ENCODE data around the gene THSD7B. TPM values are rescaled to one million over a fixed set of nuclear protein-coding genes. Genes with fewer than 3 reads are reported as not detected.

Gene THSD7B
- polyA plus RNA-seq, 1 donor, result 0.42 TPM

DNA sequence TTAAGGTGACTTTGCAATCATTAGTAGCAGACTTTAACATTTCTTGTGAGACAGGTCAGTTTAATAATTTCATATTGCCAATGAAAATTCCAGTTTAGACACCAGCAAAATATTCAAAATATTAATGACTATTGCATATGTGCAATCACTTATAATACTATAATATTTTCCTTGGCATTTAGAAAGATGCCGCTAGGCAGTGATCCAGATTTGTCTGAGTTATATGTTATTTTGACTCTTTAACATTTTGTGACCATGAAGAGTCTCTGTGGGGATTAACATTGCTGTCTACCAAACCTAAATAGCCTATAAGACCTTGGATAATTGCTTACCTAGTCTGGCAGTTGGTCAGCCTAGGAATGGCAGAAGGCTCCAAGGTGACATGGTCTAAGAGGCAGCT, 389.6 kb downstream of the THSD7B start:
- no peak for DNase-seq (ENCODE audit: low read depth)

DNA sequence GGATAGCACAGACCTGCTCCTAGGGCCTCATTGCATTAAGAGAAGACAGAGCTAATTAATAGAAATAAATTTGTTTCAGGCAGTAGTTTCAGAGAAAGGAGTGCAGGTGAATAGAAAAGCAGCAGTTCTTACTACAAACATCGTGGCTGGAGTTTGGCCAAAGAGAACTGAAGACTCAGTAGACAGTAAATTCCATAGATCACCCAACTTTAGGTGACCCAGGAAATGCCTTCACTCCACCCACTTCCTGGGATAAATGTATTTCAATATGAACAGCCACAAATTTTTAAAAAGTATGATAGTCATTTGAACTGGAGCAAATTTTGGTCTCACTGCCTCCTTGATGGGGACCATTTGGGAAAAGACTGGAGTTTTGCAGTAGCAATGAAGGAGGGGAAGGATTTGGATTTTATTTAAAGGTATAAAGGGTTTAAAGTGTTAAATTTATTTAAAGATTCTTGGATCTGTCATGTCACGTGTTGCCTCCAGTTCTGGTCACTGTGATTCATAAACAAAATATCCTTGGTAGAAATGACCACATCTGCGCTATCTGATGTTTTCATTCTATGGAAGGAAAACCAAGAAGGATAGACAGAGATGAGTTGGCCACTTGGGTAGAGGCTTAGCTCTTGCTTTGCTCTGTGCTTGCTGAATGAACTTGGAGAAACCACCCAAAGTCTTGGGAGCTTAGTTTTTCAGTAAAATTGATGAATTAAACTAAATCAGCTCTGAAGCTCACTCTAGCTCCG, 390.2 kb downstream of the THSD7B start:
- no peak for DNase-seq (ENCODE audit: low read depth)

DNA sequence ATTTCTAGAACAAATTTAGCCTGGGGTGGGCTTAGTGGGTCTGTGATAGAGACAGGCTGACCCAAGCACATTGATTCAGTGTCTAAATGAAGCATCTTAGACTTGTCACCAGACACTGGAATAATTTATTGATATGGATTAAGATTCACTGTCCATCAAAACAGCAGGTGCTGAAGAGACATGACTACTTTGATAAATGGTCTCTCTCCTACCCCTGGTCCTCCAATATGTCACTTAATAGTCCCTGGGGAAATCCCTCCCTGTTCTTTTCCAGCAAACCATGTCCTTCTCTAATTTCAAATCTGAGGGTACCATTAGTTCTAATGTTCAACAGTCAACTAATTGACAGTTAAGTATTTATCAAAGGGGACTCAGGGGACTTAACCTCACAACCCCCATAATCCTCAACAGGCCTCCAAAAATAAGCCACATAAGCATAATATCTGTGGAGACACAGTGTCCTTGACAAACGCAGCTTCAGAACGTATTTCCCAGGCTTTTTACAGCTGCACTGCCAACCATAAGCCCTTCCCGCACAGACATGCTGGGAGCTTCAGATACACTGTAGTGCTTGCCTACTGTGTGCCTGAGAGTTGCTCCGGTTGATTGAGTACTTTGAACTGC, 391.0 kb downstream of the THSD7B start:
- no peak for DNase-seq (ENCODE audit: low read depth)

DNA sequence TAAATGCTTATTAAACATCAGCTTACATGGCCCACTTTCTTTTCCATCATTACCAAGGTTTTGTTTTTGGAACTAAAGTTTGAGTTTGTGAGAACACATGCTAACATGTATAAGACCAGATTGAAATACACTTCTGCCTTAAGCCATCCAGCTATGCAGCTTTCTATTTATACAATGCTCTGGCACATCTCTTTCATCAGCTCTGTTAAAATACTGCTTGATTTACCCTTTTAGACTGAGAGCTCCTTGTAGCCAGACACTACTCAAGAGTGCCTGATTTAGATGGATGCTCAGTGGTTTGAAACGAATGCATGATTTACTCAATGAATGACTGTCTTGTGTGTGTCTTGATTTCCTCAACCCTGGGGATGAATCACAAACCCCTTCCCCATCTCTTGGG, 392.5 kb downstream of the THSD7B start:
- no peak for DNase-seq (ENCODE audit: low read depth)

DNA sequence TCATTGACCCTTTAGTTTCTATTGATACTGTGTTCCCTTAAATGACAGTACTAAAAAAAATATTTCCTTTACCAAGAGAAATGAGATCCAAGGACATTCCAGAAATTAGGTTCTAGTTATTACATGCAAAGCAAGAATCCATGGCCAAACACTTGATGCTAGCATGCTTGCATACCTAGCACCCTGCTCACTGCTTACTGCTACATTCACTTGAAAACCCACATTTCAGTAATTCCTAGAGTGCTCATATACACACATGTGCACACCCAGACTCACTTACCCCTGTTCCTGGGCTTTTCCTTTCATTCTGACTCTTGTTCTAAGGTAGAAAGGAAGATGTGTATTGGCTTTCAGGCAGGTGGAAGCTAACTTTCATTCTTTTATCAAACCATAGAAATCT, 395.9 kb downstream of the THSD7B start:
- no peak for DNase-seq (ENCODE audit: low read depth)

GRCh38 chr2:137165968-137166367, 400.6 kb downstream of the THSD7B start:
- DNase-seq (ENCODE audit: low read depth), result no peak

DNA sequence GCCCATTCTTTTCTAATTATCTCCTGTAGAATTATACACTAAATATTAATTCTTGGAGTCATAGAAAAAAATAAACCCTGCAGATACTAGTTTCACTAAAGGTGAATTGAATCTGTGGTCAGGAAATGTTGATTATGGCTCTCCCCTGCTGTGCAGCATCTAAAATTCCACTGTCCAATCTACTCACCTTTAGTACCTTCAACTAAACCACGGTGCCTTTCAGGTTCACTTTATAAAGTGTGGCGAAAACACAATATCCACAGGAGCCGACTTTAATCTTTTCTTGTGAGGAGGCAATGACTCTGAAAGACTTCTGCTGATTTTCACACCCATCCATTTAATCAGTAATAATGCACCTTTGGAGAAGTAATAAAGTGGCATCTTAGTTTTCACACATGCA, 402.3 kb downstream of the THSD7B start:
- DNase-seq (ENCODE audit: low read depth), result no peak

- DNase-seq (ENCODE audit: low read depth), result no peak
Observed at GRCh38 chr2:137168552-137168951, 403.2 kb downstream of the THSD7B start.

DNA sequence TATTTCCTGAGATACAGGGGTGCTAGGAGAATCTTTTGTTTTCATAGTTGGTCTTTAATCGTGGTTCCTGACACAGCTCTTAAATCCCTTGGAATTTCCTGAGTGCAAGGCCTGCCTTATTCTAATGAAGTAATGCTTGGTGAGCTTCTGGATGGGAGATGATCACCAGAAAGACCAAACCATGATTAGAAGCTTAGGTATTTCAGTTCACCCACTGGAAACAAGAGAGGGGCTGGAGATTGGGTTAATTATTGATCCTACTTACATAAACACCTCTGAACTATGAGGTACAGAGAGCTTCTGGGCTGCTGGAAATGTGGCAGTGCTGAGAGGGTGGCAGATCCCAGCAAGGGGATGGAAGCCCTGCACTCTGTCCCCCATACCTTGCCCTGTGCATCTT, 406.8 kb downstream of the THSD7B start:
- no peak for DNase-seq (ENCODE audit: low read depth)

DNA sequence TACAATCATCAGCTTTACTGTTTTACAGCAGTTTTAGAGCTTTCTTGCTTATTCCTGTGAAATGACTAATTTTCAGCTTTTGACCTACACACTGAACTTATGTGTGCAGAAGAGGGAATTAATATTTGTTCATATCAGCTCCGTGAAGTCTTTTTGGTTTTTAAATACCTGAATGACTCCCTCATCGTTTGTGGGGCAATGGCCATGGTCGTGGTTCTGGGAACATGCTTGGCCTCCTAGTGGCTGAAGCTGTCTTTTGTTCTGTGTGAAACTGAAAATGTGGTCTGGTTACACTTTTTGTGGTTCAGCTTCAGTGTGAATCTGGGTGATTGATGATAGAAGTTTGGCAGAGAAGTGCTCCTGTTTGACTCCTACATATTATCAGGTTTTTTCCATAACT, 408.1 kb downstream of the THSD7B start:
- no peak for DNase-seq (ENCODE audit: low read depth)

- no peak for DNase-seq (ENCODE audit: low read depth)
Observed at GRCh38 chr2:137175246-137175645, 409.9 kb downstream of the THSD7B start.

- no peak for DNase-seq (ENCODE audit: low read depth)
Observed at GRCh38 chr2:137178951-137179377, 413.6 kb downstream of the THSD7B start.

- no peak for DNase-seq (ENCODE audit: low read depth)
Observed at GRCh38 chr2:137179542-137179941, 414.2 kb downstream of the THSD7B start.

- DNase-seq (ENCODE audit: low read depth), result no peak
Observed at GRCh38 chr2:137180012-137180411, 414.7 kb downstream of the THSD7B start.

DNA sequence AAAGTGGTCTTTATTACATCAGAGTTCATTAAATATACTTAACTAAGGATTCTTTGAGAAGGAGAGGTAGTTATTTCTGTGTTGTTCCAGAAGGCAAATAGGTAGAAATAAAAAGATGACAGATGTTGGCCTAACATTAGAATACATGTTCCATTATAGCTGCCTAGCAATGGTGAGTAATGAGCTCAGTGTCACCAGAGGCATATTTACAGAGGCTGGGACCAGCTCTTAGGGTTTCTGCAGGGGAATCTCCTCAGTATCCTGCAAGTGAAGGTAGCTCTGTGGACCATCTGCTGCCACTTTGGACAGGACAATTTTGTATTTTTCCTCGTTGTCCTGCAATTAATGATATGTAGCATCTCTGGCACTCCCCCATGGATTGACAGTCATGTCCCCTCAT, 416.0 kb downstream of the THSD7B start:
- DNase-seq (ENCODE audit: low read depth), result no peak

DNA sequence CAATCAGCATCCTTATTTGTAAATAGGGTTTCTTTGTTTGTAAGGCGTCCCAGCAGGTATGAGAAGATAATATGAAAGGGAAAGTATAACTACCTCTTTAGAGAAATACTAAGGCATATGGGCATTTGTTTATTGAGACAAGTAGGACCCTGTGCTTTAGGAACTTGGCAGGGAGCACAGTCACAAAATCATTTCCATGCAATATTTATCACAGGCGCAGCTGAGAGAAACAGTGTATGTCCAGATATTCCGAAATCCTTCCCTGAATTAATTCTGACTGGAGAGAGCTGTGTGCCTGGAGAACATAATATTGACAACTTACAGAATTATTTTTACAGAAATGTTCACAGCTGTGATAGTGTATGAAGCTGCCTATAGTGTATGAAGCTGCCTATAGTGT, 416.7 kb downstream of the THSD7B start:
- no peak for DNase-seq (ENCODE audit: low read depth)

DNA sequence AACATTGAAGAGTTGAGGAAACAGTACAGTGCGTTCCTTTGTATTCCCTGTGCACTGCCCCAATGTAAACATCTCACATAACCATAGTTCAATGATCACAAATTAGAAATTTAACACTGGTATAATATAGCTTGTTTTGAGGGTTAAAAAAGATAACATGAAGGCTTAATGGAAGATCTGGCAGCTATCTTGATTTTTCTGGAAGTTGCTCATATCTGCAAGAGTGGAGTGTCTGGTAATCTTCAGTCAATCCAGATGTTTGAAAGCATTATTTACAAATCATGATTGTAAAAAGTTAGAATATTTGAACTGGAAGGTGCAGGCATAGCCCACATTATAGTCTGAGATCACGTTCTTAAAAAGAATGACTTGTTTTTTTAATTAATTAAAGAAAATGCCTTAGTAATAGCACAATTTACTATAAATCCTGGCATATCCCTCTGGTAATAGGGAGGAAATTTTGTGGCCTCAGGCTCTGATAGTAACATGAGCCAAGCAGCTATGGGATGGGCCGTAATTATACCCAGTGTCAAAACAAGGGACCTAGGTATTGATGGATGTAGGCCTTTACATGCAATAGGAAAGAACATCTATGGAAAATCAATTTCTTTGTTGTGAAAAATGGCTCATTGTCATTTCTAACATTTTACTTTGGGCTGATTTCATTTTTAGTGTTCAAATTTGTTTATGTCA, 418.0 kb downstream of the THSD7B start:
- no peak for DNase-seq (ENCODE audit: low read depth)

- no peak for DNase-seq (ENCODE audit: low read depth)
Observed at GRCh38 chr2:137185378-137186078, 420.2 kb downstream of the THSD7B start.

GRCh38 chr2:137187216-137187615, 421.9 kb downstream of the THSD7B start:
- DNase-seq (ENCODE audit: low read depth), result no peak

GRCh38 chr2:137190411-137191195, 425.3 kb downstream of the THSD7B start:
- no peak for DNase-seq (ENCODE audit: low read depth)
